ENCODE measurements around the gene PDGFRB.

The PDGFRB gene

DNA sequence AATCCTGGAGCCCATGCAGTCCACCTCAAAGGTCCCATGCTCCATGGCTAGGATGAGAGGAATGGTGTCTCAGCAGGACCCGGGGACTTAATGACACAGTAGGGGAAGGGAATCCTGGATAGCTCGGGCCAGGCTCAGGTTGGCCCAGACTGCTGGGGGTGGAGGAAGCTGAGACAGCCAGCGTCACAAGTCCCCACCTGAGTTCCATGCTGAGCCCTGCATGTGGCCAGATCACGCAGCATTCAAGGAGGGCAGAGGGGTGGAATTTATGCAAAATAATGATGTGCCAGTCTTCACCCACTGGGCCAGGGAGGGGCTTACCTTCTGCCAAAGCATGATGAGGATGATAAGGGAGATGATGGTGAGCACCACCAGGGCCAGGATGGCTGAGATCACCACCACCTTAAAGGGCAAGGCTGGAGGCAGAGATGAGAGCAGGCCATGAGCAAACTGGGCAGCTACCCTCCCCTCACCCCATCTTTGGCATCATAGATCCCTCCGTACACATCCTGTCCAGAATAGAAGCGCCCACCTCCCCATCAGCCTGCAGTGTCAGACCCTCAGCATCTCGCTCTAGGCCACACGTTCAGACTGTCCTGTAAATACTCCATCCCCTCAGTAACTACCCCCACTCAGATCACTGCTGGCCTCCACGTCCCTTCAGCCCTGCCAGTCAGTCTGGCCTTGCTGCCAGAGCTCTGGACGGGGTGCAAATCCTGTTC, 29.3 kb downstream of the PDGFRB start:
- Histone ChIP-seq H3K4me3 (ENCODE audit: low read depth in 1 of 2, low read length in 2 of 2) (no peak overlapping the region), H3K27me3 (ENCODE audit: low read depth, low read length) (no peaks in the 10 kb centered on the region), H3K27ac (ENCODE audit: low read length) (no peak overlapping the region), H3K9me3 (ENCODE audit: control insufficient read depth in 1 of 2, low read length in 2 of 2) (no peaks in the 10 kb centered on the region), H3K4me1 (ENCODE audit: control insufficient read depth in 1 of 2, insufficient read depth in 2 of 2, low read length in 2 of 2) (peaks cover 0 to 12% of the 10 kb centered on the region in 2 donors), H3K36me3 (ENCODE audit: control insufficient read depth in 1 of 2, insufficient read depth in 2 of 2, low read length in 2 of 2) (peaks cover 10 to 25% of the 10 kb centered on the region in 2 donors)

DNA sequence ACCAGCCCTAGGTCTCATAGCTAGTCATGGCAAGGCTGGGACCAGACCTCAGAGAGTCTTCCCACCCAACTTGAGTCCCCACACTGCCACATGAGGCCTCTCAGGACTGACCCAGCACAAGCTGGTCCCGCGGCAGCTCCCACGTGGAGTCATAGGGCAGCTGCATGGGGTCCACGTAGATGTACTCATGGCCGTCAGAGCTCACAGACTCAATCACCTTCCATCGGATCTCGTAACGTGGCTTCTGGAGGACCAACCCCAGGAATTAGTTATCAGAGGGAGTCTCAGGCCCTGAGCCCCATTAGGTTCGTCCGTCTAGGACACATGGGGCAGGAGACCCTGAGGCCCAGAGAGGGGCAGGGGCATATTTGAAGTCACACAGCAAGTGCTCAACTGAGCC, 30.3 kb downstream of the PDGFRB start:
- peaks cover 15 to 35% of the 10 kb centered on the region in 2 donors for H3K36me3 ChIP-seq (ENCODE audit: control insufficient read depth in 1 of 2, insufficient read depth in 2 of 2, low read length in 2 of 2)
- no peaks in the 10 kb centered on the region for H3K9me3 ChIP-seq (ENCODE audit: control insufficient read depth in 1 of 2, low read length in 2 of 2)
- no peaks in the 10 kb centered on the region for H3K27me3 ChIP-seq (ENCODE audit: low read depth, low read length)
- H3K27ac ChIP-seq (ENCODE audit: low read length), result no peak overlapping the region
- H3K4me3 ChIP-seq (ENCODE audit: low read depth in 1 of 2, low read length in 2 of 2), result no peak overlapping the region
- peaks cover 0 to 10% of the 10 kb centered on the region in 2 donors for H3K4me1 ChIP-seq (ENCODE audit: control insufficient read depth in 1 of 2, insufficient read depth in 2 of 2, low read length in 2 of 2)

GRCh38 chr5:150124596-150124995, 31.0 kb downstream of the PDGFRB start:
- Histone ChIP-seq H3K4me1 (ENCODE audit: control insufficient read depth in 1 of 2, insufficient read depth in 2 of 2, low read length in 2 of 2) (peaks cover 0 to 3% of the 10 kb centered on the region in 2 donors), H3K27ac (ENCODE audit: low read length) (no peak overlapping the region), H3K36me3 (ENCODE audit: control insufficient read depth in 1 of 2, insufficient read depth in 2 of 2, low read length in 2 of 2) (peaks cover 15 to 42% of the 10 kb centered on the region in 2 donors), H3K9me3 (ENCODE audit: control insufficient read depth in 1 of 2, low read length in 2 of 2) (no peaks in the 10 kb centered on the region), H3K27me3 (ENCODE audit: low read depth, low read length) (no peaks in the 10 kb centered on the region), H3K4me3 (ENCODE audit: low read depth in 1 of 2, low read length in 2 of 2) (no peak overlapping the region)

DNA sequence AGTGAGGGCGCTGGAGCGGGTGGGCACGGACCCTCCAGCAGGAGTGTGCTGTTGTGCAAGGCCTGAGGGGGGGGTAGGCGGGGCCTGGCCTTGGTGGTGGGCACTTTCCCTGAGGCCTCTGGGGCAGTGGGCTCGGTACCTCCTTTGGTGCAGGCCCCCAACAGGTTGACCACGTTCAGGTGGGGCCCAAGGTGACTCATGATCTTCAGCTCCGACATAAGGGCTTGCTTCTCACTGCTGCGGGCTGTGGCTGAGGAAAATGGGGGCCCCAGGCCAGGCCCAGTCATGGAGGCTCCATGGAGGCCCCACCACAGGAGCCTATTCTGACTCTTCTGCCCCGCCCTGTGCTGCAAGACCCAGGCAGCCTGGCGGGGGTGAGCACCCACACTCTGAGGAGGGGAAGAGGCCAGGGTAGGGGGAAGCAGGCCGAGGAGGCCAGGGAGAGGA, 31.5 kb downstream of the PDGFRB start:
- Histone ChIP-seq H3K27ac (ENCODE audit: low read length) (no peak overlapping the region), H3K27me3 (ENCODE audit: low read depth, low read length) (no peaks in the 10 kb centered on the region), H3K4me3 (ENCODE audit: low read depth in 1 of 2, low read length in 2 of 2) (no peak overlapping the region), H3K9me3 (ENCODE audit: control insufficient read depth in 1 of 2, low read length in 2 of 2) (no peaks in the 10 kb centered on the region), H3K36me3 (ENCODE audit: control insufficient read depth in 1 of 2, insufficient read depth in 2 of 2, low read length in 2 of 2) (peaks cover 12 to 47% of the 10 kb centered on the region in 2 donors), H3K4me1 (ENCODE audit: control insufficient read depth in 1 of 2, insufficient read depth in 2 of 2, low read length in 2 of 2) (no peaks in the 10 kb centered on the region)

GRCh38 chr5:150123542-150123941, 32.1 kb downstream of the PDGFRB start:
- Histone ChIP-seq H3K4me3 (ENCODE audit: low read depth in 1 of 2, low read length in 2 of 2) (no peak overlapping the region), H3K27ac (ENCODE audit: low read length) (no peak overlapping the region), H3K36me3 (ENCODE audit: control insufficient read depth in 1 of 2, insufficient read depth in 2 of 2, low read length in 2 of 2) (peaks cover 10 to 47% of the 10 kb centered on the region in 2 donors)

DNA sequence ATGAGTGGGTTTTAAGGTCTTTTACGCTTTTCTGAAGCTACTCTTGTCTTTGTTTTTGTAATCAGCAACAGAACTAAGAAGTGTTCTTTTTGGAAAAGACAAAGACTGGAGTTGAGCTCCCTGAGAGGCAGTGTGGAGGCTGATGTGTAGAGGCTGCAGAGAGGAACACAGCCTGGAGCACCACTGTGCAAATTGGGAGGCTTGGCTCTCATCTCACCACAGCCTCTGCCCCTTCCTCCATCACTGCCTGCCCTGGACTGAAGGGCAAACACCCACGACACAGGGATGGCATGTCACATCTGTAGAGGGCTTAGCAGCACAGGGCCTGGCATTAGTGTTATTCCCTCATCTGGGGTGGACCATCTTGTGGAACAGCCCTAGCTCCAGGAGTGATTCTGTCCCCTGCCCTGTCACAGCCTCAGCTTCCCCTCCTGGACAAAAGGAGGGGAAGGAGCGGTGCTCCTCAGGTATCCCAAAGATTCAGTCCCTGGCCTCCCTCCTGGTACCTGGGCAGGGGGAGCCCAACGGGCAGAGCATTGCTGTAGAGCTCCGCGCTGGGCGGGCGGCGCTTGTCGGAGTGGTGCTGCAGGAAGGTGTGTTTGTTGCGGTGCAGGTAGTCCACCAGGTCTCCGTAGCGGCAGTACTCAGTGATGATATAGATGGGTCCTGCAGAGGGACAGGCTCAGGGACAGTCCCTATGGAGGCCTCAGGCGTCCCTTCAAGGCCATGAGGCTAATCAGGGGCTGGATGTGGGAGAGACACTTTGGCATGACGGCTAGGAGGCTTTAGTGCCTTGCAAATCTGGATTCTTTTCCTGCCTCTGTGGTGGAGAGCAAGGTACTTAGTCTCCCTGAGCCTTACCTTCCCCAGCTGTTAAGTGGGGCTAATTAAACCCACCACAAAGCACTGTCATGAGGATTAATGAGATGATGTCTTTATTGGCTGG, 32.8 kb downstream of the PDGFRB start:
- no peaks in the 10 kb centered on the region for H3K27me3 ChIP-seq (ENCODE audit: low read depth, low read length)
- H3K4me3 ChIP-seq (ENCODE audit: low read depth in 1 of 2, low read length in 2 of 2), result no peak overlapping the region
- H3K36me3 ChIP-seq (ENCODE audit: control insufficient read depth in 1 of 2, insufficient read depth in 2 of 2, low read length in 2 of 2), result peaks cover 12 to 47% of the 10 kb centered on the region in 2 donors
- H3K9me3 ChIP-seq (ENCODE audit: control insufficient read depth in 1 of 2, low read length in 2 of 2), result no peaks in the 10 kb centered on the region
- H3K4me1 ChIP-seq (ENCODE audit: control insufficient read depth in 1 of 2, insufficient read depth in 2 of 2, low read length in 2 of 2), result no peaks in the 10 kb centered on the region
- H3K27ac ChIP-seq (ENCODE audit: low read length), result no peak overlapping the region

More at GRCh38 chr5:150123542-150123941, 32.1 kb downstream of the PDGFRB start:
- no peaks in the 10 kb centered on the region for H3K27me3 ChIP-seq (ENCODE audit: low read depth, low read length)
- H3K4me1 ChIP-seq (ENCODE audit: control insufficient read depth in 1 of 2, insufficient read depth in 2 of 2, low read length in 2 of 2), result no peaks in the 10 kb centered on the region
- no peaks in the 10 kb centered on the region for H3K9me3 ChIP-seq (ENCODE audit: control insufficient read depth in 1 of 2, low read length in 2 of 2)

DNA sequence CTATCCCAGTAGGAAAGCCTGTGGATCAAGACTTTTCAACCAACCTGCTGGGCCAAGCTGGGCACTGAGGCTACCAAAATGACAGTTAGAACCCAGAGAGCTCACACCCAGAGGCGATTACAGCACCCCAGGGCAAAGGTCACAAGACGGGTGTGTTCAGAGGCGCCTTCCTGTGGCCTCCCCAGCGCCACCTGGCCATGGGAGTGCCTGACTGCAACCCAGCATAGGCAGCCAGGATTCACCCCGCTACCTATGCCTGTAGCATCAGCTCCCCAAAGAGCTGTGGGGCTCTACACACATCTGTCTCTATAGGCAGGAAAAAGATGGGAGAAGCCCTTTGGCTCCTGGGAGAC, 33.5 kb downstream of the PDGFRB start:
- Histone ChIP-seq H3K27ac (ENCODE audit: low read length) (no peak overlapping the region), H3K27me3 (ENCODE audit: low read depth, low read length) (no peaks in the 10 kb centered on the region), H3K9me3 (ENCODE audit: control insufficient read depth in 1 of 2, low read length in 2 of 2) (no peaks in the 10 kb centered on the region), H3K36me3 (ENCODE audit: control insufficient read depth in 1 of 2, insufficient read depth in 2 of 2, low read length in 2 of 2) (peaks cover 17 to 52% of the 10 kb centered on the region in 2 donors), H3K4me1 (ENCODE audit: control insufficient read depth in 1 of 2, insufficient read depth in 2 of 2, low read length in 2 of 2) (no peaks in the 10 kb centered on the region), H3K4me3 (ENCODE audit: low read depth in 1 of 2, low read length in 2 of 2) (no peak overlapping the region)

DNA sequence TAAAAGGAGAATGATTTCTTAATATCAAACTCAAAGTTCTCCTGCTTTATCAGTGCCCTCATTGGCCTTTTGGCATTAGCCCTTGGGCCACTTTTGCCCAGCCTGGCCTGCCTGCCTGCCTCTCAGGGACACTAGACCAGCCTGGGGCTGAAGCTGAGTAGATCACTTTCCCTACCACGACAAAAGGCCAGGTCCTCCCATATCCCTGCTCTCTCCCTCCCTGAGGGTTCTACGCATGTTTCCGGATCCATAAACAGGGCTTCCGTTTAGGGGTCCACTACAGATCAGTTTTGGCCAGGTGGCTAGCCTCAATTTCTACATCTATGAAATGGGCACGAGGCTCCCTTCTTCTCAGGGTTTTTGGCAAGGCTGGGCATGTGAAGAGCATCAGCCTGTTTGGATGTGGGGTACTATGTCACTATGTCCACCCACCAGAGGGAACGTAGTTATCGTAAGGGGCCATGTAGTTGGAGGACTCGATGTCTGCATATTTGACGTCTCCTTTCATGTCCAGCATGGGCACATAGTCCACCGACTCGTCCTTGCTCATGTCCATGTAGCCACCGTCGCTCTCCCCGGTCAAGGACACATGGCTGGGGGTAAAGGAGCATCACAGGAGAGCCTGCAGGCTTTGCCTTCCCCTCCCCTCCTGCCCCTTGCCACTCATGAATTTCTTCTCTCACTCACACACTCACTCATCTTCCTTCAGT, 34.0 kb downstream of the PDGFRB start:
- no peaks in the 10 kb centered on the region for H3K4me1 ChIP-seq (ENCODE audit: control insufficient read depth in 1 of 2, insufficient read depth in 2 of 2, low read length in 2 of 2)
- peaks cover 20 to 52% of the 10 kb centered on the region in 2 donors for H3K36me3 ChIP-seq (ENCODE audit: control insufficient read depth in 1 of 2, insufficient read depth in 2 of 2, low read length in 2 of 2)
- H3K4me3 ChIP-seq (ENCODE audit: low read depth in 1 of 2, low read length in 2 of 2), result no peak overlapping the region
- no peak overlapping the region for H3K27ac ChIP-seq (ENCODE audit: low read length)
- H3K9me3 ChIP-seq (ENCODE audit: control insufficient read depth in 1 of 2, low read length in 2 of 2), result no peaks in the 10 kb centered on the region
- no peaks in the 10 kb centered on the region for H3K27me3 ChIP-seq (ENCODE audit: low read depth, low read length)

GRCh38 chr5:150120617-150121447, 34.8 kb downstream of the PDGFRB start:
- Histone ChIP-seq H3K27me3 (ENCODE audit: low read depth, low read length) (no peaks in the 10 kb centered on the region), H3K4me1 (ENCODE audit: control insufficient read depth in 1 of 2, insufficient read depth in 2 of 2, low read length in 2 of 2) (no peaks in the 10 kb centered on the region), H3K4me3 (ENCODE audit: low read depth in 1 of 2, low read length in 2 of 2) (no peak overlapping the region), H3K9me3 (ENCODE audit: control insufficient read depth in 1 of 2, low read length in 2 of 2) (no peaks in the 10 kb centered on the region), H3K27ac (ENCODE audit: low read length) (no peak overlapping the region), H3K36me3 (ENCODE audit: control insufficient read depth in 1 of 2, insufficient read depth in 2 of 2, low read length in 2 of 2) (peaks cover 20 to 48% of the 10 kb centered on the region in 2 donors)

- H3K36me3 ChIP-seq (ENCODE audit: control insufficient read depth in 1 of 2, insufficient read depth in 2 of 2, low read length in 2 of 2), result peaks cover 20 to 42% of the 10 kb centered on the region in 2 donors
- no peak overlapping the region for H3K27ac ChIP-seq (ENCODE audit: low read length)
- H3K9me3 ChIP-seq (ENCODE audit: control insufficient read depth in 1 of 2, low read length in 2 of 2), result no peaks in the 10 kb centered on the region
Observed at GRCh38 chr5:150120062-150120441, 35.6 kb downstream of the PDGFRB start.

More at GRCh38 chr5:150120062-150120441, 35.6 kb downstream of the PDGFRB start:
- no peak overlapping the region for H3K4me3 ChIP-seq (ENCODE audit: low read depth in 1 of 2, low read length in 2 of 2)
- no peaks in the 10 kb centered on the region for H3K4me1 ChIP-seq (ENCODE audit: control insufficient read depth in 1 of 2, insufficient read depth in 2 of 2, low read length in 2 of 2)
- H3K27me3 ChIP-seq (ENCODE audit: low read depth, low read length), result no peaks in the 10 kb centered on the region

Data from muscle layer of duodenum (tissue), 2 donors.